HUDEP-2 (cell line): Measurements from ENCODE around the gene SH2D1B.
"Not testable (repeated sequence)": the region's sequence is repeated elsewhere in the genome, so short reads cannot be mapped to it uniquely, and the experiment has no call there.

Experiments used
- DNase-seq, 76 experiments: peaks; one replicate each; lab custom pipeline; 2025; ENCODE audit not compliant: unreplicated experiment in 76 of 76; lab: John Stamatoyannopoulos, UW

Gene SH2D1B

GRCh38 chr1:162412002-162412401 lies at the start of gene SH2D1B:
TSS of gene SH2D1B (minus strand) at chr1:162412136. CDS start at chr1:162412016, 120 bp downstream.
- no peak for DNase-seq

- no peak for DNase-seq
Measured at GRCh38 chr1:162458236-162458635, 46.3 kb upstream of the SH2D1B start.

GRCh38 chr1:162456323-162456722 lies 44.4 kb upstream of the SH2D1B start:
- no peak for DNase-seq

GRCh38 chr1:162454361-162454760 lies 42.4 kb upstream of the SH2D1B start:
- not testable (repeated sequence) for DNase-seq

- peak in 4 of 76 experiments; percentile 19 to 31 (median 25) for DNase-seq
Measured at GRCh38 chr1:162446946-162447345, 35.0 kb upstream of the SH2D1B start.

- DNase-seq = no peak
Measured at GRCh38 chr1:162444903-162445302, 33.0 kb upstream of the SH2D1B start.

GRCh38 chr1:162432977-162433713 lies 21.2 kb upstream of the SH2D1B start:
- not testable (repeated sequence) for DNase-seq

GRCh38 chr1:162430583-162430982 lies 18.6 kb upstream of the SH2D1B start:
- no peak for DNase-seq

GRCh38 chr1:162422662-162423375 lies 10.9 kb upstream of the SH2D1B start:
- DNase-seq = peak in 1 of 76 experiments; percentile 3

- no peak for DNase-seq
Measured at GRCh38 chr1:162421258-162422164, 9.6 kb upstream of the SH2D1B start.

- no peak for DNase-seq
Measured at GRCh38 chr1:162420120-162420519, 8.2 kb upstream of the SH2D1B start.

GRCh38 chr1:162419450-162419931 lies 7.6 kb upstream of the SH2D1B start:
- DNase-seq = not testable (repeated sequence)

GRCh38 chr1:162418584-162418983 lies 6.6 kb upstream of the SH2D1B start:
- not testable (repeated sequence) for DNase-seq

- no peak for DNase-seq
Measured at GRCh38 chr1:162417650-162418049, 5.7 kb upstream of the SH2D1B start.

- no peak for DNase-seq
Measured at GRCh38 chr1:162416909-162417308, 5.0 kb upstream of the SH2D1B start.

GRCh38 chr1:162416215-162416614 lies 4.3 kb upstream of the SH2D1B start:
- DNase-seq = no peak

- DNase-seq = no peak
Measured at GRCh38 chr1:162407539-162407938, 4.4 kb downstream of the SH2D1B start.

GRCh38 chr1:162406811-162407210 lies 5.1 kb downstream of the SH2D1B start:
- no peak for DNase-seq

- DNase-seq = no peak
Measured at GRCh38 chr1:162405800-162406199, 6.1 kb downstream of the SH2D1B start.

- DNase-seq = no peak
Measured at GRCh38 chr1:162404550-162405160, 7.3 kb downstream of the SH2D1B start.
